UCSD-AML1 (cell line): ENCODE measurements around the gene TOR2A.
A peak's percentile ranks its signal among the peaks of the same experiment; 100 is the strongest.
"Not testable (repeated sequence)": the region's sequence is repeated elsewhere in the genome, so short reads cannot be mapped to it uniquely, and the experiment has no call there.

Source experiments
- DNase-seq: peaks from one replicate; lab custom pipeline; 2025; ENCODE audit not compliant: unreplicated experiment; lab: John Stamatoyannopoulos, UW

The TOR2A gene

GRCh38 chr9:127769101-127769500 lies 34.0 kb upstream of the TOR2A start:
- no peak for DNase-seq

GRCh38 chr9:127768698-127769097 lies 33.6 kb upstream of the TOR2A start:
- DNase-seq: no peak

GRCh38 chr9:127767909-127768331 lies 32.8 kb upstream of the TOR2A start:
- no peak for DNase-seq

GRCh38 chr9:127767410-127767809 lies 32.3 kb upstream of the TOR2A start:
- no peak for DNase-seq

- no peak for DNase-seq
Measured at GRCh38 chr9:127765418-127765817, 30.3 kb upstream of the TOR2A start.

GRCh38 chr9:127763918-127764384 lies 28.9 kb upstream of the TOR2A start:
- peak; percentile 73 for DNase-seq

- DNase-seq: peak; percentile 63
Measured at GRCh38 chr9:127762111-127762676, 27.1 kb upstream of the TOR2A start.

GRCh38 chr9:127761491-127761956 lies 26.4 kb upstream of the TOR2A start:
- no peak for DNase-seq

- DNase-seq: no peak
Measured at GRCh38 chr9:127761061-127761460, 26.0 kb upstream of the TOR2A start.

- DNase-seq: no peak
Measured at GRCh38 chr9:127758843-127759242, 23.7 kb upstream of the TOR2A start.

GRCh38 chr9:127756776-127757175 lies 21.7 kb upstream of the TOR2A start:
- DNase-seq: not testable (repeated sequence)

- DNase-seq: no peak
Measured at GRCh38 chr9:127756233-127756632, 21.1 kb upstream of the TOR2A start.

- DNase-seq: no peak
Measured at GRCh38 chr9:127755061-127756060, 20.3 kb upstream of the TOR2A start.

GRCh38 chr9:127754099-127755060 lies 19.3 kb upstream of the TOR2A start:
- no peak for DNase-seq

- no peak for DNase-seq
Measured at GRCh38 chr9:127753622-127754021, 18.5 kb upstream of the TOR2A start.

- no peak for DNase-seq
Measured at GRCh38 chr9:127753148-127753547, 18.1 kb upstream of the TOR2A start.

GRCh38 chr9:127751269-127752054 lies 16.4 kb upstream of the TOR2A start:
- no peak for DNase-seq

- no peak for DNase-seq
Measured at GRCh38 chr9:127749090-127749787, 14.1 kb upstream of the TOR2A start.

- no peak for DNase-seq
Measured at GRCh38 chr9:127746959-127747569, 12.0 kb upstream of the TOR2A start.
